Activated T-helper 1 cell treated with anti-CD3 and anti-CD28 coated beads, Interleukin-12 subunit alpha, Interleukin-12 subunit beta, Interleukin-2, Interleukin-4 antibody, amounts not matched to agents 30 ng/mL and 10 ng/mL and 1 ng/mL, durations not matched to agents 14 hours and 24 hours and 36 hours (primary cell): ENCODE results near the gene NACC1. TPM values are rescaled to one million over a fixed set of nuclear protein-coding genes. Genes with fewer than 3 reads are reported as not detected.

Experiments used
- DNase-seq: peaks from one replicate; pipeline ENCODE4 v3.0.0; 2021; ENCODE audit warnings: low spot score
- H3K27ac Mint-ChIP-seq: one replicate; pipeline ENCODE4 v1.8.0; 2021; ENCODE audit warnings: mild to moderate bottlenecking, mixed read lengths
- H3K27me3 Mint-ChIP-seq: one replicate; pipeline ENCODE4 v1.8.0; 2022; ENCODE audit warnings: mild to moderate bottlenecking, moderate library complexity, mixed read lengths; ENCODE audit not compliant: insufficient read depth
- H3K36me3 Mint-ChIP-seq: one replicate; pipeline ENCODE4 v1.8.0; 2021; ENCODE audit warnings: low read depth, mixed read lengths
- H3K4me1 Mint-ChIP-seq: one replicate; pipeline ENCODE4 v1.8.0; 2021; ENCODE audit warnings: low read depth, mixed read lengths
- H3K4me3 Mint-ChIP-seq: one replicate; pipeline ENCODE4 v1.8.0; 2021; ENCODE audit warnings: mild to moderate bottlenecking, moderate library complexity, mixed read lengths
- H3K9me3 Mint-ChIP-seq: one replicate; pipeline ENCODE4 v1.8.0; 2021; ENCODE audit warnings: mixed read lengths
- intact Hi-C: fragments of 100-400 bp; cut with micrococcal nuclease; formaldehyde crosslinking; loops from one replicate; pipeline ENCODE4 v1.15.1; 2024
- total RNA-seq: library from RNA; stranded (reverse); gene quantifications from 2 replicates; pipeline ENCODE4 v1.2.3, GENCODE V29; 2022

Gene NACC1
- total RNA-seq, result 124 TPM in 2 replicates

- peak; percentile 89 for DNase-seq
- no peaks in the 10 kb centered on the region for H3K9me3 Mint-ChIP-seq
- no peaks in the 10 kb centered on the region for H3K27me3 Mint-ChIP-seq
- H3K4me3 Mint-ChIP-seq, result peak within 1 kb of the TSS; percentile 96
- H3K27ac Mint-ChIP-seq, result peak within 1 kb of the TSS; percentile 97
- intact Hi-C loops, result loop anchor here (1.0 to 10.0 kb wide), 5 partner anchors 14 to 383 kb away; partner anchors contain the start of genes GET3 and TRIR
- H3K36me3 Mint-ChIP-seq, result peaks cover 18% of the 10 kb centered on the region
- peaks cover 51% of the 10 kb centered on the region for H3K4me1 Mint-ChIP-seq
Observed at GRCh38 chr19:13117772-13118423, at the start of gene NACC1. Gene NACC1 (plus strand): TSS chr19:13118264. CDS start chr19:13135208, 16,944 bp downstream.

GRCh38 chr19:13069415-13070359 is 48.4 kb upstream of the NACC1 start:
- no peaks in the 10 kb centered on the region for H3K9me3 Mint-ChIP-seq
- peaks cover 5% of the 10 kb centered on the region for H3K27me3 Mint-ChIP-seq
- no peak for DNase-seq
- H3K27ac Mint-ChIP-seq, result no peak overlapping the region
- no peaks in the 10 kb centered on the region for H3K4me1 Mint-ChIP-seq
- no peaks in the 10 kb centered on the region for H3K36me3 Mint-ChIP-seq
- no peak overlapping the region for H3K4me3 Mint-ChIP-seq
- intact Hi-C loops, result no loop called here

- Mint-ChIP-seq H3K27me3 (peaks cover 2% of the 10 kb centered on the region), H3K27ac (no peak overlapping the region), H3K36me3 (no peaks in the 10 kb centered on the region), H3K4me3 (no peak overlapping the region), H3K9me3 (no peaks in the 10 kb centered on the region), H3K4me1 (no peaks in the 10 kb centered on the region)
- intact Hi-C loops, result no loop called here
- no peak for DNase-seq
Observed at GRCh38 chr19:13070425-13071140, 47.5 kb upstream of the NACC1 start.

- no peaks in the 10 kb centered on the region for H3K9me3 Mint-ChIP-seq
- no peak overlapping the region for H3K27ac Mint-ChIP-seq
- intact Hi-C loops, result no loop called here
- H3K4me1 Mint-ChIP-seq, result no peaks in the 10 kb centered on the region
- H3K27me3 Mint-ChIP-seq, result peaks cover 2% of the 10 kb centered on the region
- H3K4me3 Mint-ChIP-seq, result no peak overlapping the region
- no peak for DNase-seq
- H3K36me3 Mint-ChIP-seq, result no peaks in the 10 kb centered on the region
Observed at GRCh38 chr19:13071444-13072187, 46.4 kb upstream of the NACC1 start.

GRCh38 chr19:13072188-13072908 is 45.7 kb upstream of the NACC1 start:
- Mint-ChIP-seq H3K9me3 (no peaks in the 10 kb centered on the region), H3K27me3 (peaks cover 2% of the 10 kb centered on the region), H3K36me3 (no peaks in the 10 kb centered on the region), H3K4me3 (no peak overlapping the region), H3K4me1 (no peaks in the 10 kb centered on the region), H3K27ac (no peak overlapping the region)
- no peak for DNase-seq
- intact Hi-C loops, result no loop called here

- Mint-ChIP-seq H3K36me3 (no peaks in the 10 kb centered on the region), H3K27ac (no peak overlapping the region), H3K27me3 (peaks cover 2% of the 10 kb centered on the region), H3K4me3 (no peak overlapping the region), H3K9me3 (no peaks in the 10 kb centered on the region), H3K4me1 (no peaks in the 10 kb centered on the region)
- no peak for DNase-seq
- intact Hi-C loops, result no loop called here
Observed at GRCh38 chr19:13073263-13073662, 44.8 kb upstream of the NACC1 start.

GRCh38 chr19:13074378-13074777 is 43.7 kb upstream of the NACC1 start:
- Mint-ChIP-seq H3K27me3 (peaks cover 3% of the 10 kb centered on the region), H3K4me3 (no peak overlapping the region), H3K9me3 (no peaks in the 10 kb centered on the region), H3K27ac (no peak overlapping the region), H3K36me3 (no peaks in the 10 kb centered on the region), H3K4me1 (no peaks in the 10 kb centered on the region)
- no peak for DNase-seq
- intact Hi-C loops, result no loop called here

- no peaks in the 10 kb centered on the region for H3K4me1 Mint-ChIP-seq
- no peak overlapping the region for H3K27ac Mint-ChIP-seq
- no peak overlapping the region for H3K4me3 Mint-ChIP-seq
- H3K36me3 Mint-ChIP-seq, result no peaks in the 10 kb centered on the region
- intact Hi-C loops, result no loop called here
- no peaks in the 10 kb centered on the region for H3K9me3 Mint-ChIP-seq
- peaks cover 2% of the 10 kb centered on the region for H3K27me3 Mint-ChIP-seq
- DNase-seq, result no peak
Observed at GRCh38 chr19:13076320-13076719, 41.7 kb upstream of the NACC1 start.

GRCh38 chr19:13076787-13077186 is 41.3 kb upstream of the NACC1 start:
- no peak for DNase-seq
- Mint-ChIP-seq H3K27ac (no peak overlapping the region), H3K36me3 (no peaks in the 10 kb centered on the region), H3K9me3 (no peaks in the 10 kb centered on the region), H3K4me1 (no peaks in the 10 kb centered on the region), H3K4me3 (no peak overlapping the region), H3K27me3 (peaks cover 2% of the 10 kb centered on the region)
- intact Hi-C loops, result no loop called here

- Mint-ChIP-seq H3K27me3 (peaks cover 2% of the 10 kb centered on the region), H3K4me1 (no peaks in the 10 kb centered on the region), H3K9me3 (no peaks in the 10 kb centered on the region), H3K36me3 (no peaks in the 10 kb centered on the region), H3K27ac (no peak overlapping the region), H3K4me3 (no peak overlapping the region)
- intact Hi-C loops, result no loop called here
- no peak for DNase-seq
Observed at GRCh38 chr19:13077240-13077639, 40.8 kb upstream of the NACC1 start.

GRCh38 chr19:13078381-13078780 is 39.7 kb upstream of the NACC1 start:
- intact Hi-C loops, result no loop called here
- Mint-ChIP-seq H3K36me3 (no peaks in the 10 kb centered on the region), H3K9me3 (no peaks in the 10 kb centered on the region), H3K4me1 (no peaks in the 10 kb centered on the region), H3K27me3 (peaks cover 2% of the 10 kb centered on the region), H3K27ac (no peak overlapping the region), H3K4me3 (no peak overlapping the region)
- no peak for DNase-seq
